ENCODE measurements around the gene ZNF620. TPM values are rescaled to one million over a fixed set of nuclear protein-coding genes. Genes with fewer than 3 reads are reported as not detected.

The ZNF620 gene
- total RNA-seq, 1 donor from 2014 or later, result 2.1 TPM

Small RNA genes lying within 50 kb of the gene (small RNA-seq; reads per million reads assigned to genes)
- gene RNU5B-2P, result 88.7 reads per million, percentile 96 among the genes with 10 or more reads in this experiment

Other genes with a start within 250 kb of the ZNF620 start
- 17.2 TPM for gene EIF1B, start 196.3 kb upstream of the ZNF620 start, total RNA-seq
- gene ENTPD3, start 118.9 kb upstream of the ZNF620 start, total RNA-seq, result 1.6 TPM
- gene RPL14, start 48.7 kb upstream of the ZNF620 start, total RNA-seq, result 303 TPM
- 8.4 TPM for gene ZNF619, start 28.9 kb upstream of the ZNF620 start, total RNA-seq
- gene ZNF621, start 18.9 kb downstream of the ZNF620 start, total RNA-seq, result 8.4 TPM

Measured in skeletal muscle tissue (tissue), 2 donors.